ENCODE data around the gene TMEM108.

Gene TMEM108

DNA sequence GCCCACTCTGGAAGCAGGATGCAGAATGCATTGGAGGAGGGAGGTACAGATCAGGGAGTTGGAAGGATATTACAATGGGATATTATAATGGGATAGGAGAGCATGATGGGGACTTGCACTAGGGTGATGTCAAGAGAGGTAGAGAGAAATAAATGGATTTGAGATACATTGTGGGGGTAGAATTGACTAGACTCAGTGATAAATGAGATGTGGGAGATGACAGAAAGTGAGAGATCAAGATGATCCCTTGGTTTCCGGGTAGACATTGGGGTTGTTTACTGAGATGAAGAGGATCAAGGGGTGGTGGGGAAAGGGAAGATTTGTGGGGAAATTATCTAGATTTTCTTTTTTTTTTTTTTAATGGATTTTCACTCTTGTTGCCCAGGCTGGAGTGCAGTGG lies 404.3 kb downstream of the TMEM108 start:
- no peaks in the 10 kb centered on the region for H3K27me3 ChIP-seq (ENCODE audit: control insufficient read depth in 1 of 2, insufficient read depth in 2 of 2, low read length in 2 of 2)
- H3K9me3 ChIP-seq (ENCODE audit: control insufficient read depth in 1 of 2, low read length in 2 of 2): no peaks in the 10 kb centered on the region
- H3K4me1 ChIP-seq (ENCODE audit: control insufficient read depth in 1 of 2, insufficient read depth in 2 of 2, low read length in 2 of 2): no peaks in the 10 kb centered on the region
- H3K27ac ChIP-seq (ENCODE audit: low read depth, low read length): no peak overlapping the region
- H3K36me3 ChIP-seq (ENCODE audit: control insufficient read depth in 1 of 2, insufficient read depth in 2 of 2, low read length in 2 of 2): no peaks in the 10 kb centered on the region
- no peak overlapping the region for H3K9ac ChIP-seq (ENCODE audit: low read depth in 1 of 2, low read length in 2 of 2)
- H3K4me3 ChIP-seq (ENCODE audit: low read depth in 1 of 2, low read length in 2 of 2): no peak overlapping the region

DNA sequence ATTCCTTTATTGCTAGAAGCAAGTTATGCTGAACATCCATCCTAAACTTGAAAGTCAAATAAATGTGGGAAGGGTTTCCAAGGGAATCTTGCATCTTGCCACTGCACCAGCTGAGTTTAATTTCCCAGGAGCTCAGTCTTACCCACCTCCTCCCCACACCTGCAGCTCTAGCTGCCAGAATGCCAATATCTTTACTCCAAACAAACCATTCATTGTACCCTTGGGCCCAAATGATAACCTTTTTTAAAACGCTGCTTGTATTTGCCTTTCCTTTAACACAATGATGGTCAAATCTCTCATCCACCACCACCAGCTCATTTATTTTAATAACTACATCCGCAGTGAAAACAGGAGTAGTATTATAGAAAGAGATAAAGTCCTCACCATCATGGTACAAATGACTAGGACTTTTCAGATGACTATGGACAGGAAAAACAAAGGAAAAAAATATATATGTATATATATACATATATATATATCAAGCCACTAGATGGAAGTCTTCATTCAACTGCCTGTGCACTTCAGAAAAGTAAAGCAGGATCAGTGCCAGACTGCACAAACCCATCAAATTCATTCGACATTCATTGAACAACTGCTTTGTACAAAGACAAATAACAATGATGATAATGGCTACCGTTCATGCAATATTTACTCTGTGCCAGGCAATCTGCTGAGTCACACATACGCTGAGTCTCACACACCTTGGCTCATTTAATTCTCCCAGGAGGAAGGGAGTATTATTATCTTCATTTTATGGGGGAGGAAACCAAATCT lies 405.6 kb downstream of the TMEM108 start:
- Histone ChIP-seq H3K4me3 (ENCODE audit: low read depth in 1 of 2, low read length in 2 of 2) (no peak overlapping the region), H3K36me3 (ENCODE audit: control insufficient read depth in 1 of 2, insufficient read depth in 2 of 2, low read length in 2 of 2) (no peaks in the 10 kb centered on the region), H3K27me3 (ENCODE audit: control insufficient read depth in 1 of 2, insufficient read depth in 2 of 2, low read length in 2 of 2) (no peaks in the 10 kb centered on the region), H3K4me1 (ENCODE audit: control insufficient read depth in 1 of 2, insufficient read depth in 2 of 2, low read length in 2 of 2) (peaks cover 10 to 12% of the 10 kb centered on the region in 2 donors), H3K9ac (ENCODE audit: low read depth in 1 of 2, low read length in 2 of 2) (no peak overlapping the region), H3K27ac (ENCODE audit: low read depth, low read length) (no peak overlapping the region), H3K9me3 (ENCODE audit: control insufficient read depth in 1 of 2, low read length in 2 of 2) (no peaks in the 10 kb centered on the region)

DNA sequence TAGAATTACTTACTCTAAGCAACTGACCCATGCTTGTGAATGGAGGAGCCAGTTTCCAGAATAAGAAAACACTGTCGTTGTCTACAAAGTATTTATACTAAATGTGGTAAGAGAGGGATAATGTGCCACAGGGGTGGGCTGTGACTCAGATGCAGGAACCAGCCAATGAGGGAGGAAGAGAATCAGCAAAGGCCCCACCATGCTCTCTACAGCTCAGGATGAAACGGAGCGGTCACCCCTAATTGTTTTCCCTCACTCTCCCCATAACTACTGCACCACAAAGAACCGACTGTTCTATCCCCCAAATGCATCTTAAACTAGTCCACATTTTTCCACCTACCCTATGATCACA lies 406.2 kb downstream of the TMEM108 start:
- no peaks in the 10 kb centered on the region for H3K9me3 ChIP-seq (ENCODE audit: control insufficient read depth in 1 of 2, low read length in 2 of 2)
- no peak overlapping the region for H3K9ac ChIP-seq (ENCODE audit: low read depth in 1 of 2, low read length in 2 of 2)
- no peak overlapping the region for H3K4me3 ChIP-seq (ENCODE audit: low read depth in 1 of 2, low read length in 2 of 2)
- no peaks in the 10 kb centered on the region for H3K27me3 ChIP-seq (ENCODE audit: control insufficient read depth in 1 of 2, insufficient read depth in 2 of 2, low read length in 2 of 2)
- peaks cover 13 to 16% of the 10 kb centered on the region in 2 donors for H3K4me1 ChIP-seq (ENCODE audit: control insufficient read depth in 1 of 2, insufficient read depth in 2 of 2, low read length in 2 of 2)
- no peaks in the 10 kb centered on the region for H3K36me3 ChIP-seq (ENCODE audit: control insufficient read depth in 1 of 2, insufficient read depth in 2 of 2, low read length in 2 of 2)
- no peak overlapping the region for H3K27ac ChIP-seq (ENCODE audit: low read depth, low read length)

DNA sequence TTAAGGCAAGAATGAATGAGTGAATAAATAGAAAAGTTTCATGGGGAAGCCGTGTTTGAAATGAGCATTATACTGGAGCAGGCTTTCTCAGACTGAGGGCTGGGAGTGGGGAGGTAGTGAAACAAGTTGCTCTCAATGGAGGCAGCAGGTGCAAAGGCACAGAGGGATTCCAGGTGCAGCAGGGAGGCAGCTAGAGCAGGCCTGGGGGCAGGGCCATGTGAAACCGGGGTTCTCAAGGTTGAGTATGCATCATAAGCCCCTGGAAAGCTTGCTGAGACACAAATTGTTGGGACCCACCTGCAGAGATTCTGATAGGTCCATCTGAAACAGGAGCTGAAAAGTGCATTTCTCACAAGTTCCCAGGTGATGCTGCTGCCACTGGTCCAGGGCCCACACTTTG lies 406.9 kb downstream of the TMEM108 start:
- H3K4me1 ChIP-seq (ENCODE audit: control insufficient read depth in 1 of 2, insufficient read depth in 2 of 2, low read length in 2 of 2): peaks cover 13 to 17% of the 10 kb centered on the region in 2 donors
- H3K9me3 ChIP-seq (ENCODE audit: control insufficient read depth in 1 of 2, low read length in 2 of 2): no peaks in the 10 kb centered on the region
- no peaks in the 10 kb centered on the region for H3K36me3 ChIP-seq (ENCODE audit: control insufficient read depth in 1 of 2, insufficient read depth in 2 of 2, low read length in 2 of 2)
- no peaks in the 10 kb centered on the region for H3K27me3 ChIP-seq (ENCODE audit: control insufficient read depth in 1 of 2, insufficient read depth in 2 of 2, low read length in 2 of 2)
- H3K4me3 ChIP-seq (ENCODE audit: low read depth in 1 of 2, low read length in 2 of 2): no peak overlapping the region
- H3K9ac ChIP-seq (ENCODE audit: low read depth in 1 of 2, low read length in 2 of 2): no peak overlapping the region
- H3K27ac ChIP-seq (ENCODE audit: low read depth, low read length): no peak overlapping the region
